ENCODE measurements around the gene ARG2.
"Not testable (repeated sequence)": the region's sequence is repeated elsewhere in the genome, so short reads cannot be mapped to it uniquely, and the experiment has no call there.

ARG2 gene

DNA sequence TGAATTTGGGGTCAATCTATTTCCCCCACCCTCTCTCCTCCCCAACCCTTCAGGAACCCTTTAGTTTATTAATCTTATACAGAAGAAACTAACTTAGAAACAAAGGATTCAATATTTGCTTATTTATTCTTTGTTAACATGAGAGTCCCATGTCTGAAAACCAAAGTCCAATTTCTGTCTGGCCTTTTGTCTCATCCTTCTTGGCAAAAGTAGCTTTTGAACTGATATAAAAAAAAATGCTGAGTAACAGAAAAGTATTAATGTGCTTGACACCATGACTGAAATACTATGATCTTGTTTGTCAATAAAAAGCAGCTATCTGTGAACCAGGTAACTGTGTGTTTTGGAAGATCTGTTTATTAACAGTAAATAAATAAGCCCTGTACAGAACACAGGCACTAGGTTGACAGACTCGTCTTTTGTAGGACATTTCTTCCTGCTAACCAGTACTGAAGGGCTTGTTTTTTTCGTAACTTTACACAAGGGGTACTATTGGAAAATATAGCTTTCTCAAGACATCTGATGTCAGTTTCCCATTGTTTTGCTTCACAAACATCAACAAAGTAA, 30.4 kb upstream of the ARG2 start:
- no peak for DNase-seq (ENCODE audit: low read depth)
- TF ChIP-seq POLR2A (IDR thresholded peaks at IDR 0.05; ENCODE audit: extremely low read depth, insufficient read length) (no peak), CTCF (IDR thresholded peaks at IDR 0.05; ENCODE audit: low read depth, low read length) (no peak), MAX (IDR thresholded peaks at IDR 0.05; ENCODE audit: low read depth, low read length) (no peak), MYC (IDR thresholded peaks at IDR 0.05; ENCODE audit: low read depth, low read length) (no peak)
- no peak overlapping the region for H3K4me3 ChIP-seq (ENCODE audit: low read depth, low read length)

DNA sequence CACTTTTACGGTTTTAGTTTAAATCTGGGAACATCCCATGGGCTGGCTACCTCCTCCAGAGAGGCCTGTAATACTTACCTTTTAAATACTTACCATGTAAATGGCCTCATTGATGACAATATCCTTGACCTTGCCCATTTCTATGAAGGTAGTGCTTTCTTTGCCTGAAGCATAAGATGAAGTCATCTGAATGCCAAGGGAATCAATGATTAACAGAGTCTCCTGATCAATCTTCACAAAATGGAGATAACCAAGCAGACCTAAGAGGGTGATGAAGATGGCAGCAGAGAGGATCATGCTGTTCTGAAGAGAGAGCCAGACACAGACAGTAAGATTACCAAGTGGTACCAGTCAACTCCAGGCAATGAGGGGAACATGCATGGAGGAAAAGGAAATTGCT, 26.1 kb upstream of the ARG2 start:
- DNase-seq (ENCODE audit: low read depth); H3K4me3 ChIP-seq (ENCODE audit: low read depth, low read length): not testable (repeated sequence)

DNA sequence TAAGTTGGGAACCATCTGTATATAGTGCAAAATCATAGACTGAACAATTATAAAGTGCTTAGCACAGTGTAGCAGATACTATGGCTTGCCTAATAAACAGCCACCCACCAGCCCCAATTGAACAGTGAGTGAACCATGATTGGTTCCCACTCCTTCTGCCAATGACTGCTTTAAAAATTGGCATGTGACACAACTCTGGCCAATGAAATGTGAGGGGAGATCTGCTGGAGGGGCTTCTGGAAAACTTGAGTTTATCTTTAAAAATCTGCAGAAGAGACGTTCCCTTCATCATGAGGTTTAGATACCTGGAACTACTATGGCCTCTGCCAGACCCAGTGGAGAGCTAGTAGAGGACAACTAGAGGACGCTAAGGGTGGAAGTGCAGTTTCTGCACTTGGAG, 24.3 kb upstream of the ARG2 start:
- TF ChIP-seq MAX (IDR thresholded peaks at IDR 0.05; ENCODE audit: low read depth, low read length) (no peak), CTCF (IDR thresholded peaks at IDR 0.05; ENCODE audit: low read depth, low read length) (no peak), MYC (IDR thresholded peaks at IDR 0.05; ENCODE audit: low read depth, low read length) (no peak), POLR2A (IDR thresholded peaks at IDR 0.05; ENCODE audit: extremely low read depth, insufficient read length) (no peak)
- DNase-seq (ENCODE audit: low read depth) = no peak
- H3K4me3 ChIP-seq (ENCODE audit: low read depth, low read length) = no peak overlapping the region

DNA sequence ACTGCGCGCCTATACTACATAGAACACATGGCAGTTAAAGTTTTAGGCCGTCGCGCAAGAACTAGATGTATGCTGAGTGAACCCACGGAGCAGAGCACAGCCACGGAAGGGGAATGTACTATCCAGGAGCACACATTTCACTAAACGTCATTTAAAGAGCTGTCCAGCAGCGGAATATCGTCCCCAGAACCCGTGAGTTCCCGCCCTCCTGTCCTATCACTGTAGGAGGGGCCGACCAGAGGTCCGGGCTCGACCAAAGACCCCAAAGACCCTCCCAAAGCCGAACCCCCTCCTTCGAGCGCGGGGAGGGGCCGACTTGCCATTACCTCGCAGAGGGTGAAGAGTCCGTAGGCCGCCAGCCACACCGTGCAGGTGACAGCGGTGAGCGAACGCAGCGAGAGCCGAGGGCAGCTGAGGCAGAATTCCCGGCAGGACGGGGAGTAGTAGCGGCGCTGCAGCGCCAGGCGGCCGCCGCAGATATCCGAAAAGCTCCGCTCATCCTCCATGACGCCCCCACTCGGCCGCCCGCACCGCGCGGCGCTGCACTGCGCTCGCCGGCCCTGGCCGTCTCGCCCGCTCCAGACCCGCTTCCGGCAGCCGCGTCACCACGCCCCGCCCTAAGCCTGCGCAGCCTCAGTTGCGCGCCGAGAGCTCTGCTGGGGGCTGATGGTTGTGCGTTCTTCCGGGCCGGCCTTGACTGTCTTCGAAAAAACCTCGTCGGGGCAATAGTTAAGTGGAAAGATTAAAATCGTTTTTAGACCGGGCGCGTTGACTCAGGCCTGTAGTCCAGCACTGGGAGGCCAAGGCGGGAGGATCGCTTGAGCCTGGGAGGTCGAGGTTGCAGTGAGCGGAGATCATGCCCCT, 19.8 kb upstream of the ARG2 start, which contains the start of gene PIGH:
Gene PIGH, minus strand, starts transcription at position 571 of the 864 bp plus-strand sequence. Its CDS starts 65 bp downstream, at position 506.
- peak; percentile 5; the same call in 1 of the 2 replicates for TF ChIP-seq MYC (IDR thresholded peaks at IDR 0.05; ENCODE audit: low read depth, low read length)
- peak; percentile 44 for TF ChIP-seq CTCF (IDR thresholded peaks at IDR 0.05; ENCODE audit: low read depth, low read length)
- no peak for TF ChIP-seq POLR2A (IDR thresholded peaks at IDR 0.05; ENCODE audit: extremely low read depth, insufficient read length)
- H3K4me3 ChIP-seq (ENCODE audit: low read depth, low read length) = peak within 1 kb of the TSS; percentile 89
- peak; percentile 92 for DNase-seq (ENCODE audit: low read depth)

DNA sequence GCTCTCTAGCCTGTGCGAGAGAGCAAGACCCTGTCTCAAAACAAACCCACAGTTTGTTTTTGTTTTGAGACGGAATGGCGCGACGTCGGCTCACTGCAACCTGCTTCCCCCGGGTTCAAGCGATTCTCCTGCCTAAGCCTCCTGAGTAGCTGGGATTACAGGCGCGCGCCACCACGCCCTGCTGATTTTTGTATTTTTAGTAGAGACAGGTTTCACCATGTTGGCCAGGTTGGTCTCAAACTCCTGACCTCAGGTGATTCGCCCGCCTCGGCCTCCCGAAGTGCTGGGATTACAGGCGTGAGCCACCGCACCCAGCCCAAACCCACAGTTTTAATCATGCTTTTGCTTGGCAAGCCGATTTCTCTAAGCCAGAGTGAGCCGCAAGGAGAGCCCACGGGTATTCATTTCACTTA, 19.2 kb upstream of the ARG2 start:
- not testable (repeated sequence) for DNase-seq (ENCODE audit: low read depth)
- H3K4me3 ChIP-seq (ENCODE audit: low read depth, low read length) = peak overlapping the region; percentile 32

- no peak for DNase-seq (ENCODE audit: low read depth)
- no peak overlapping the region for H3K4me3 ChIP-seq (ENCODE audit: low read depth, low read length)
- TF ChIP-seq CTCF (IDR thresholded peaks at IDR 0.05; ENCODE audit: low read depth, low read length) = no peak
- no peak for TF ChIP-seq MAX (IDR thresholded peaks at IDR 0.05; ENCODE audit: low read depth, low read length)
- TF ChIP-seq MYC (IDR thresholded peaks at IDR 0.05; ENCODE audit: low read depth, low read length) = no peak
- TF ChIP-seq POLR2A (IDR thresholded peaks at IDR 0.05; ENCODE audit: extremely low read depth, insufficient read length) = no peak
Measured at GRCh38 chr14:67602076-67602475, 17.6 kb upstream of the ARG2 start.
